Measurements from ENCODE around the gene RREB1.

RREB1 gene

GRCh38 chr6:7229376-7230326 is 121.9 kb downstream of the RREB1 start:
- DNase-seq = no peak

GRCh38 chr6:7230327-7230691 is 122.5 kb downstream of the RREB1 start:
- no peak for DNase-seq

GRCh38 chr6:7230956-7231713 is 123.4 kb downstream of the RREB1 start:
- DNase-seq = no peak

GRCh38 chr6:7232351-7232750 is 124.6 kb downstream of the RREB1 start:
- DNase-seq = no peak

GRCh38 chr6:7234547-7234946 is 126.8 kb downstream of the RREB1 start:
- no peak for DNase-seq

- no peak for DNase-seq
Observed at GRCh38 chr6:7235712-7236305, 128.0 kb downstream of the RREB1 start.

- DNase-seq = no peak
Observed at GRCh38 chr6:7236306-7237209, 128.8 kb downstream of the RREB1 start.

GRCh38 chr6:7237653-7238188 is 130.0 kb downstream of the RREB1 start:
- no peak for DNase-seq

- DNase-seq = no peak
Observed at GRCh38 chr6:7238526-7238899, 130.8 kb downstream of the RREB1 start.

- peak; percentile 48 for DNase-seq
Observed at GRCh38 chr6:7238900-7239589, 131.3 kb downstream of the RREB1 start.

- DNase-seq = no peak
Observed at GRCh38 chr6:7239590-7239948, 131.8 kb downstream of the RREB1 start.

GRCh38 chr6:7240351-7240750 is 132.6 kb downstream of the RREB1 start:
- no peak for DNase-seq

- DNase-seq = no peak
Observed at GRCh38 chr6:7241160-7241559, 133.4 kb downstream of the RREB1 start.

GRCh38 chr6:7241709-7242645 is 134.2 kb downstream of the RREB1 start:
- no peak for DNase-seq

GRCh38 chr6:7242835-7243178 is 135.0 kb downstream of the RREB1 start:
- no peak for DNase-seq

- no peak for DNase-seq
Observed at GRCh38 chr6:7243179-7243981, 135.6 kb downstream of the RREB1 start.

- no peak for DNase-seq
Observed at GRCh38 chr6:7245668-7246393, 138.1 kb downstream of the RREB1 start.

GRCh38 chr6:7246401-7247178 is 138.8 kb downstream of the RREB1 start:
- DNase-seq = no peak

- DNase-seq = no peak
Observed at GRCh38 chr6:7247179-7247456, 139.4 kb downstream of the RREB1 start.
